CD1c-positive myeloid dendritic cell (primary cell): Measurements from ENCODE around the gene SLC6A9.

ENCODE experiments used
- DNase-seq: peaks from one replicate; pipeline ENCODE4 v3.0.0-alpha.2; 2016; ENCODE audit errors: extremely low spot score

The SLC6A9 gene

DNA sequence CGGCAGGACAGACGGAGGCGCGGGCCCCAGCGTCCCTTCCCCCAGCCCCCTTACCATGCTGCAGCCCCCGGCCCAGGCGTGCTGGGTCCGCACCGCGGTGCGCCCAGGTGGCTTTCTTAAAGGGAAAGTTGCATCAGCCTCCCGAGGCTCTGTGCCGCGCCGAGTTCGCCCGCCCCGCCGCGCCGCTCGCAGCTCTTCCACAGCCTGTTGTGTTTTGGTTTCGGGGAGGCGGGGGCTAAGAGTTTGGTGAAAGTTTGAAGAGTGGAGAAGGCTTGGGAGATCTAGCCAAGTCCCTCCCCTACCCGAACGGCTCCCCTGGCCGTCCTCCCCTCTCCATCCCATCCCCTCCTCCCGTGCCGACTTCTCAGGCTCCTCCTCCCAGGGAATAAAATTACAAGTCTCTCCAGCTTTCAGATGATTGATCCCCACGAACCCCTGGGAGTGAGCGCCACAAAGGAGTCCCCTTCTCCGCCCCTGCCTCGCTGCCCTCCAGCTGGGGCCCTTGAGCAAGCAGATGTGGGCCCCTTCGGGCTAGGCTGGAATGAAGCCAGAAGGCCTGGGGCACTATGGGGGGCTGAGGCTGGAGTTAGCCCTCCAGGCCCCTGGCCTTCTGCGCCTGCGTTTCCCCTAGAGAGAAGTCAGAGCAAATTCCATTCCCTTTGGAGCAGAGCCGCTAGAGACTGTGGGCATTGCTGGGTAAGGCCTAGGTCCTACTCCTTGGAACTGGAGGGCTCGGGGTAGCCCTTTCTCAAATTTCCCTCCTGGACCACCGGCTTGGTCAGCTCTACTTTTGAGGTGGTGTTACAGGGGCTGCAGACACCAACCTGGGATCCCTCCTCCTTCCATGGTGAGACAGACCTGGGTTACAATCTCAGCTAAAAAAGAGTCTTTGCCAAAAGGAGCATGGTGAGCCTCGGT is at the start of gene SLC6A9:
Gene SLC6A9, minus strand, starts transcription at position 211 of the 918 bp plus-strand sequence. CDS start 7,185 bp downstream, outside the sequence.
- DNase-seq: peak; percentile 15

DNA sequence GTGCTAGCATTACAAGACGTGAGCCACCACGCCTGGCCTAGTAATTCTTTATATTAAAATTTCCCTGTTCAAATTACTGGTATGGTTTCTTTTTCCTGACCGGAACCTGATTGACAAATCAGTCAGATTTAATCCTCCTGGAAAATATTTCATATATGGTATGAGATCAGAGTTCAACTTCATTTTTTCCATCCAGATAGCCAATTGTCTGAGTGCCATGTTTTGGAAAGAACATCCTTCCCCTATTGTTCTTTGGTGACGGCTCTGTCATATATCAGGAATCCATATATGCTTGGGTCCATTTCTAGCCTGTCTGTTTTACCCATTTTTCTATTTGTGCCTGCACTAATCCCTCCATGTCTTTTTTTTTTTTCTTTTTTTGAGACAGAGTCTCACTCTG is 48.3 kb upstream of the SLC6A9 start:
- DNase-seq: no peak

DNA sequence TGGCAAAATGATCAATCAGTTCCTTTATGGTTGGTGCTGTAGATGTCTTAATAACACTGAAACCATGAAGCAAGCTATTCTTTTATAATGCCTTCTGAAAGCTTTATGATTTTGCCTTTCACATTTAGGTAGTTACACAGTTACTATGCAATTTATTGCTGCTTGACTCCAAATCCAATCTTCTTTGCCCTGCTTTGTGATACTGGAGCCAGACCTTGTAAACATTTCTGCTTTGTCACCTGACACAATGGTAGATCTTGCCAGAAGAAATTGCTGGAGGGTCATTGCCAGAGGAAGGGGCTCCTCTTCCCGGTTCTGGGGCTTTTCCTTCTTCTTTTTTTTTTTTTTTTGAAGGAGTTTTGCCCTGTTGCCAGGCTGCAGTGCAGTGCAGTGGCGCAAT is 46.8 kb upstream of the SLC6A9 start:
- DNase-seq: no peak

DNA sequence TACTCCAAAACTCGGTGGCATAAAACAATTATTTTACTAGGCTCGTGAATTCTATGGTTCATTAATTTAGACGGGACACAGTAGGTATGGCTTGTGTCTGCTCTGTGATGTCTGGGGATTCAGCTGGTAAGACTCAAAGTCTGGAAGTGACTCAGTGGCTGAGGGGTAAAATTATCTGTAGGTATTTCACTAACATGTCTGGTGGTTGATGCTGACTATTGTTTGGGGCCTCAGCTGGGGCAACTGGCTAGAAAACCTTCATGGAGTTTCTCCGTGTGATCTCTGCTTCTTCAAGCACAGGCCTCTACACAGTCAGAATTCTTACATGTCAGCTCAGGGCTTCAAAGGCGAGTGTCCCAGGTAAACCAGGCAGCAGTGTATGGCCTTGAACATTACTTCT is 46.2 kb upstream of the SLC6A9 start:
- DNase-seq: no peak

DNA sequence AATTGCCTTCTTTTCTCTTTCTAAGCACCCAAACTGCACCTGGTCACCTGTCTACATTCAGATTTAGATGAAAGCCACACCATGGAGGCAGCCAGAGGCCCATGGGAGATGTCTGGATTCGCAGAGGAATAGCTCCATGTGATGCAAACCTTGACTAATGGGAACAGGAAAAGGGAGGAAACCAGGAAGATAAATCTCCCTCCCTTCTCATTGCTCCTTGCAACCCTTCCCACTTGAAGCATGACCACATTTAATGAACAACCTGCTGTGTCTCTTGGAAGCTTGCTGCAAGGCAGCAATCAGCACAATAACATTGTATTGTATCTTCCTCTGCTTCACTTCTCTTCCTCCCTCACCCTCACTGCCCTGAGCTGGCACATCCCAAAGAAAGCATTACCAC is 44.8 kb upstream of the SLC6A9 start:
- no peak for DNase-seq

DNA sequence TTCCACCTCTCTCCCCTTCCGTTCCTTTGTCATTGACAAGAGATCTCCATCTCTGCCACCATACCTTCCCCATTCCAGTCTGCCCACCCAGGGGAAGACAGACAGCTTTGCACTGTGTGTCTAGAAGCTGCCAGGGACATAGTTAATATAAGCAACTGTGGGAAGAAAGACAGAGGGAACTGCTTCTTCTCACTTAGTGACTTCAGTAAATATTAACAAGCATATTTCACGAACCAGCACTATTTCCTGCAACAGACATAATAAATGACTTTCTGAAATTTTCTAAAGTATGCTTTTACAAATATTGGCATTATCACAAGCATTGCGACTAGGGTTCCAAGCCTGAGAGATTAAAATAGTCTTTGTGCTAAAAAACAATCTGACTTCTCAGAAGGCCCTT is 43.2 kb upstream of the SLC6A9 start:
- DNase-seq: no peak

DNA sequence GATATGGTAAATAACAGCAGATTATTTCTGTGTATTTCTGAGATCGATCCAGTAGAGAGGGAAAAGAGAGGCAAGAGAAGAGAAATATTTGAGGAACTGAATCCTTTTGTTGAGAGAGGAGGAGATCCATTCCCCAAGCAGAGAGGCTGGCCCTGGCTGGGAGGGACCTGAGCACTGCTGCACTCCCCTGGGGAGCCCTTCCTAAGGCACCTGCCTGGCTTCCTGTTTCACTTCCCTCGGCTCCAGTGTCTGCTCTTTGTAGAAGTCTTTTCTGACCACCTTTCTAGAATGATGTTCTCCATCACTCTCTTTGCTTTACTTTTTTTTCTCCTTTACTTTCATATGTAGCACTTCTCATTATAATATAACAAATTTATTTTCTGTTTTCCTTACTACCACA is 42.3 kb upstream of the SLC6A9 start:
- peak; percentile 13 for DNase-seq

DNA sequence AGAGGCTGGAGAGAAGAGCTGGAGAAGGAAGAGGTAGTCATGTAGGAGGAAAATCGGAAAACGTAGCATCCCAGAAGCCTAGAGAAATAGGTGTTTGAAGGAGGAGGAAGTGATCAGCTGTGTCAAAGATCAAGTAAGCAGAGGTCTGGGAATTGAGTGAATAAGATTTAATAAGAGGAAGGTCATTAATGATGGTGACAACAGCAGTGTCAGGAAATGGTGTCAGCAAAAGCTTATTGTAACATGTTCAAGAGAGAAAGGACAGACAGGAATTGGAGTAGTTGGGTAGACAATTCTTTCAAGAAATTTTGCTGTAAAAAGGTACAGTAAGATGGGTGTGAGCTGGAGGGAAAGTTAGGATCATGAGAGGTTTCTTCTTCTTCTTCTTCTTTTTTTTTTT is 41.6 kb upstream of the SLC6A9 start:
- DNase-seq: peak; percentile 6

DNA sequence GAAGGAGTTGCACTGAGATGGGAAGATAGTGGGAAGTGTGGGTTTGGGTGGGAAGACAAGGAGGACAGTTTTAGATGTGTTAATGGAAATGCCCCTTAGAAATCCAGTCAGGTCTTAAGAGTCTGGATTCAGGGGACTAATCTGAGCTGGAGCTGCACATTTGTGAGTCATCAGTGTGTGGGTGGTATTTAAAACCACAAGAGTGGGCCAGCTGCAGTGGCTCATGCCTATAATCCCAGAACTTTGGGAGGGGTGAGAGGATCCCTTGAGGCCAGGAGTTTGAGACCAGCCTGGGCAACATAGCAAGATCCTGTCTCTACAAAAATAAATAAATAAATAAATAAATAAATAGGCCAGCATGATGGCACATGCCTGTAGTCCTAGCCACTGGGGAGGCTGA is 40.9 kb upstream of the SLC6A9 start:
- peak; percentile 69 for DNase-seq

DNA sequence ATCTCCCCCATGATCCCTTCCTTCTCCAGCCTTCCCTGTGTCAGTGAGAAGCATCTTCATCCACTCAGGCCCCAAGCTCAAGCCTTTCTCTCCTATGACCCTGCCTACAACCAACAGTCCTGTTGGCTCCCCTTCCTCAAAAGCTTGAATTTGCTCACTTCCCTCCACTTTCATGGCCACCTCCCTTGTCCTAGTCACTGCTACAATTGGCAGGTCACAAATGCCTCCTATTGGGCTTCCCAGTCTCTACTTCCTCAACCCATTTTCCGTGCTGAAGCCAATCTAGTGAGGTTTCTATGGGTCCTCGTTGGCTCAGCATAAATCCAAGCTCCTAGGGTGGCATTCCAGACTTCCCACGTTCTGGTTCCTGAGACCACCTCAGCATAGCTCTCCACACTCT is 40.2 kb upstream of the SLC6A9 start:
- DNase-seq: peak; percentile 58

DNA sequence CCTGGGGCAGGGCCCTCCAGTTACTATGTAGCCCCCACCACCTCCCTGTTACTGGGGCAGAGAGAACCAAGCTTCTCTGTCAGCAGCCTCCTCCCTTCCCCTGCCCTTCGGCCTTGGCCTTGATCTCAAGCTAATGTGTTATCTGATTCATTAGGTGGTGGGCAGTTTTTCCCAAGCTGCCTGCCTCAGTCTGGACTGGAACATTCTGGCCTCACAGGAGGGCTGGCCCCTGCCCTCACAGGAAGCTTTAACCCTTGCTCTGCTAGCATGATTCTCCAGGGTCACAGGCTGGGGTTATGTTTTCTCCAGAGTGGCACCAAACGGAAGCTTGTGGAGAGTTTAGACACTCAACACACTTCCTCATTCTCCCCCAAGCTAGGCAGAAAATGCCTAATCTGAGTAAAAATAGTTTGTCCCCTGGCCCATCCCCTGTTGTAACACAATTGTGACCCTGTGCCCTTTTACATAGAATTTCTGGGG is 37.2 kb upstream of the SLC6A9 start:
- peak; percentile 72 for DNase-seq

DNA sequence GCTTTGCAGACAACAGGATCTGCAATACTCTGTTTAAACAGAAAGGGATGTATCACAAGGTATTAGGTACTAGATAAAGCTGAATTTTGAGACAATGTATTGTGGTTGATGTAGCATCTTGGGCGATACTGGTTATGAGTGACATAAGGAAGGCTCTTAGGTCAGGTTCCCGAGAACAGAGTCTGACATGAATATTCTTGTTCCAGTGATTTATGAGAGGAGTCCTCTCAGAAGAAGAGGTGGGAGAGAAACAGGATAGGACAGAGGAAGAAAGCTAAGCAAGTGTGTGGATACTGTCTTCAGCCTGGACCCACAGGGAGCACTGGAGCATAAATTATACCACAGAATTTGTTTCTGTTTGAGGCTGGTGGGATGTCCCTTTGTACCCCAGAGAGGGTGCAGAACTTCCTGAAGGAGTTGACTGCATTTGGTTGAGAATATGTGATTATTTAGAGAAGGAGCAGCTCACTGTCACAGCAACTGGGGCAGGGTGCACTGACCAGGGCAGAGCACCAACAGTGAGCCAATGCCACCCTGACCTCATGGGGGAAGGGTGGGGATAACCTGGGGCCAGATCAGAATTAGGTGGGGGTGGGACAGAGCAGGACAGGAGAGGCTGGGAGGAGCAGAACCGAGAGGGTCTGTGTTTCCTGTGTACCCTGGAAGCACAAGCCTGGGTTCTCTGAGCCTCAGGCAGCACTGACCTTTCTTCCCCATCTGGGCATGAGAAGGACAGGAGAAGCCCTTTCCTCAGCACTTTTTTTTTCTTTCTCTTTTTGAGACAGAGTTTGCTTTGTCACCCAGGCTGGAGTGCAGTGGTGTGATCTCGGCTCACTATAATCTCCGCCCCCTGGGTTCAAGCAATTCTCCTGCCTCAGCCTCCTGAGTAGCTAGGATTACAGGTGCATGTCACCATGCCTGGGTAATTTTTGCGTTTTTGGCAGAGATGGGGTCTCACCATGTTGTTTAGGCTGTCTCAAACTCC is 36.3 kb upstream of the SLC6A9 start:
- DNase-seq: peak; percentile 28

DNA sequence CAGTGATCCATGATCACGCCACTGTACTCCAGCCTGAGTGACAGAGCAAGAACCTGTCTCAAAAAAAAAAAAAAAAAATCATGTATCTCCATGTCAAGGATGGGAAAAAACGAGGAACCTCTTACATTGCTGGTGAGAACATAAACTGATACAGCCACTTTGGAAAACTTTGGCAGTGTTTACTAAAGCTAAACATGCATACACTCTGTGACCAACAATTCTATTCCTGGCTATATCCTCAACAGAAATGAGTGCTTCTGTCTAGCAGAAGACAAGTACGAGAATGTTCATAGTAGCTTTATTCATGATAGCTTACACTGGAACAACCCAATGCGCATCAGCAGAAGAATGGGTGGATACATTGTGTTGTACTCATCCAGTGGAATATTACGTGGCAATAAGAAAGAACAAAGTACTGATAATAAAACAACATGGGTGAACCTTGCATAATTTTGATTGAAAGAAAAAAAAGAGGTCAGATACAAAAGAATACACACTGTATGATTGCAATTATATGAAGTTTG is 31.5 kb upstream of the SLC6A9 start:
- no peak for DNase-seq

DNA sequence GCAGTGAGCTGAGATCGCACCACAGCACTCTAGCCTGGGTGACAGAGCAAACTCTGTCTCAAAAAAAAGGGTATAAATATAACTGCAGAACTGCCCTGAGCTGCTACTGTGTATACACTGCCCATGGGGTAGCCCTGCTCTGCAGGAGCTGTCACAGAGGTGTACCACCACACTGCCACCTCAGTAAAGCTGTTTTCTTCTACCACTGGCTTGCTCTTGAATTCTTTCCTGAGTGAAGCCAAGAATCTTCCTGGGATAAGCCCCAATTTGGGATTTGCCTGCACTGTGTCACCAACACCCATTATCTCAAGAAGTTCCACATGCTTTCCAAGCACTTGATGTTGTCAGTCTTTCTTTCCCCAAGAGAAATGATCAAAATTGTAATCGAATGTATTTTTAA is 30.6 kb upstream of the SLC6A9 start:
- no peak for DNase-seq

DNA sequence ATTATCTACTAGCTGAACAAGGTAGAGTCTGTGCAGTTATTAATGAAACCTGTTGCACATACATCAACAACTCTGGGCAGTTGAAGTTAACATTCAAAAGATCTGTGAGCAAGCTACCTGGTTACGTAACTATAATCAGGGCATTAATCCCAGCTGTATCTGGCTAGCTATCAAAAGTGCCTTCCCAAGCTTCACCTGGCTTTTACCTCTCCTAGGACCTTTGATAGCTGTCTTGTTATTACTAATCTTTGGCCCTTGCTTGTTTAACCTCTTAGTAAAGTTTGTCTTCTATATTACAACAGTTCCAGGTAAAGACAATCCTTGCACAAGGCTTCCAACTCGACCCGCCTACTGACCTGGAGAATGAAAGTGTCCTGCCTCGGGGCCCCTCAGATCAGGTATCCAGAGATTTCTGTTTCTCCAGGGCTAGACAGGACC is 29.6 kb upstream of the SLC6A9 start:
- DNase-seq: no peak

DNA sequence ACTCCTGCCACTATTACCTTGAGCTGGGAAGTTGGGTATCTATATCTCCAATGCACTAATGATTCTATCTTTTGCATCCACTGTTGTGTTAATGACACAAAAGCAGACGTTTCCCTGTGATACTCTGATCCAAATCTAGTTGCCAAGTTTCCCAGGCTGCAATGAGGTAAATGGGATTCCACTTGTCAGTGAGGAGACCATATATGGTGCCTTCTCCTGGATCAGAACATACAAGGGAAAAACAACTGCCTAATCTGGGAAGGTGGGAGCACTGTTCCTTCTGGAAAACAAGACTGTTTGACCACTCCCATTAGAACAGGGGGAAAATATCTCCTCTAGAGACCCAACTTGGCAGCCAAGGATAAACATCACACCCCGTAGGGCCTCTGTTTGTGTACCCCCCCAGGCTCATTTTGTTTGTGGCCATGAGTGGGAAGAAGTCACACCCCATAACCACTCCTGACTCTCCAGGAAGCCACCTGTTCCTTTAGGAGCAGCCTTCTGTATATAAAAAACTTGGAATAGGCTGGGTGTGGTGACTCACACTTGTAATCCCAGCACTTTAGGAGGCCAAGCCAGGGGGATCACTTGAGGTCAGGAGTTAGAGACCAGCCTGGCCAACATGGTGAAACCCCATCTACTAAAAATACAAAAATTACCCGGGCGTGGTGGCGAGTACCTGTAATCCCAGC is 28.5 kb upstream of the SLC6A9 start:
- no peak for DNase-seq

DNA sequence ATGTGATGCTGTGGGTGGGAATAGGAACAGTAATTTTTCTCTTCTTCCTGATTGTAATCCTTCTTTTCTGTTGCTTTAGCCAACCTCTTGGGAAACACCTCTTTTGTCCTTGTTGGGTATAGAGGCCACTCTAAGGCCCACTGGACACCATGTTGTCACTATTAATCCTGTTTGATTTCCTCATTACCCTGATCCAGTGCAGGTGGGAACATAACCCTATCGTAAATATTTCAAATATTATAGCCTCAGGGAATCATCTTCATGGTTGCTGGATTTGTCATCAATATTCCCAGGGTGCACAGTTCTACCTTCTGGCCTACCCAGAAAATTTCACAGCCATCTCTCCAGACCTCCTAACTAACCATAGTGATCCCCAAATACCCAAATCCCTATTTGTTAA is 27.9 kb upstream of the SLC6A9 start:
- no peak for DNase-seq

DNA sequence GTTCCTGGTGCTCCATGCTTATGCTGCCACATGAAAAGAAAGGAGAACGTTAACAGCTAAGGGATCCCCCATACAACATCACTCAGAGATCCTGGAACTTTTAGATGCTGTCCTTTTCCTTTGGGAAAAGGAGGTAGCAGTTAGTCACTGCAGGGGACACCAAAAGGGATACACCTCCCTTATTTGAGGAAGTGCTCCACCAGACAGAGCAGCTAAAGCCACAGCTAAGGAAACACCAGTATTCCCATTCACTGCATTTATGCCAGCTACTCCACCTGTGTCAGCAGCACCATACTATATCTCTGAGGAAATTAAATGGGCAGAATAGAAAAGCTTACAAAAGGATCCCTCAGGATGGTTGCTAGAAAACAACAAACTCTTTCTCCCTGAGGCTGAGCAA is 26.0 kb upstream of the SLC6A9 start:
- DNase-seq: no peak

DNA sequence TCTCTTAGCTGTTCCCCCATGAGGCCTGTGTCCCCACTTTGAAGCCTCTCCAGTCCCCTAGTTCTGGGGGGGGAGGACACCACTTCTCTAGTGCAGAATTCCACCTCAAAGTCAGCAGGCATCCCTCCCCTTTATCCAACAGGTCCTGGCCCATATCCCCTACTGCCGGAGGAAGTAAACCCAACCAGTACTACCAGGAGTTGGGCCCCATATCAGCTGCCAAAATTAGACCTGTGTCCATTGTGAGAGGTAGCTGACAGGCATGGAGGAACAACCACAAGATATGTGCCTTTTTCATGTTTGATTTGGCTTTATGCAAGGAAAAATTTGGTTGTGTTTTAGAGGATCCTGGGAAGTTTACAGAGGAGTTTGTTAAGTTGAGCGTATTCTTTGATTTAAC is 22.1 kb upstream of the SLC6A9 start:
- no peak for DNase-seq

DNA sequence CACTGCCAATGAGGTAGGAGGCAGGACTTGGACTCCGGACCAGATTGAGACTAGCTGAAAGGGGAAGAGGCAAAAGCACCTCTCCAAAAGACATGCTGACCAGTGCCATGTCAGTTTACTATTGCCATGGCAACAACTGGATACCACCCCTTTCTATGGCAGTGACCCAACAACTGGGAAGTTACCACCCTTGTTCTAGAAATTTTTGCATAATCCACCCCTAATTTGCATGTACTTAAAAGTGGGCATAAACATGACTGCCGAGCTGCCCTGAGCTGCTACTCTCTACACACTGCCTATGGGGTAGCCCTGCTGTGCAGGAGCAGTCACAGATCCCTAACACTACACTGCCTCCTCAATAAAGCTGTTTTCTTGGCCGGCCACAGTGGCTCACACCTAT is 19.0 kb upstream of the SLC6A9 start:
- DNase-seq: peak; percentile 24

DNA sequence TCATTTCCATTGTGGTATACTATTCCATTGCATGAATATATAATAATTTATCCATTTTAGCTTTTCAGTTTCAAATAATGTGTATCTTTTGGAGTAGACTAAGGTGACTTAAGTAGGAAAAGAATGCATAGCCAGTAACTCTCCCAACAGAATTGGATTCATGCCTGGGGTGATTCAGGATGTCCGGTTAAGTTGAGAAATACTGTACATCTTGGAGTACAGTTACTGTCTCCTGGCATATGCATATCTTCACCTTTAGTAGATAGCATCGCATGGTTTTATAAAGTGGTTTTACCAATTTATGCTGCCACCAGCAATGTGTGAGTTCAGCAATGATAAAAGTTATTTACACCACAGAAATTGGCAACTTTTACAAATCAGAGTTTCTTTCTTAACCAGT is 18.6 kb upstream of the SLC6A9 start:
- no peak for DNase-seq
